Neural progenitor cell (in vitro differentiated cells): Measurements from ENCODE around the gene SPG11.
"Not testable (repeated sequence)": the region's sequence is repeated elsewhere in the genome, so short reads cannot be mapped to it uniquely, and the experiment has no call there.

Experiments
- CTCF ChIP-seq: fragments of 200-600 bp; sonication (generic); IDR thresholded peaks from 2 replicates; pipeline ENCODE4 v1.5.1; 2017; ENCODE audit warnings: antibody characterized with exemption, mild to moderate bottlenecking
- EZH2 ChIP-seq: fragments of 200-600 bp; sonication (generic); IDR thresholded peaks from 2 replicates; pipeline ENCODE4 v1.6.1; 2017; ENCODE audit warnings: antibody characterized with exemption, mild to moderate bottlenecking, moderate library complexity
- EZH2phosphoT487 ChIP-seq: fragments of 200-600 bp; sonication (generic); IDR thresholded peaks from 2 replicates; pipeline ENCODE4 v1.6.1; 2017; ENCODE audit warnings: antibody characterized with exemption

GRCh38 chr15:44700676-44701075 lies 37.2 kb upstream of the SPG11 start:
- not testable (repeated sequence) for TF ChIP-seq CTCF, EZH2, EZH2phosphoT487
